ENCODE results near the gene CSPG4.

GRCh38 chr15:75729326-75730069 is 16.9 kb upstream of the CSPG4 start:
- TF ChIP-seq, protein P1, sequence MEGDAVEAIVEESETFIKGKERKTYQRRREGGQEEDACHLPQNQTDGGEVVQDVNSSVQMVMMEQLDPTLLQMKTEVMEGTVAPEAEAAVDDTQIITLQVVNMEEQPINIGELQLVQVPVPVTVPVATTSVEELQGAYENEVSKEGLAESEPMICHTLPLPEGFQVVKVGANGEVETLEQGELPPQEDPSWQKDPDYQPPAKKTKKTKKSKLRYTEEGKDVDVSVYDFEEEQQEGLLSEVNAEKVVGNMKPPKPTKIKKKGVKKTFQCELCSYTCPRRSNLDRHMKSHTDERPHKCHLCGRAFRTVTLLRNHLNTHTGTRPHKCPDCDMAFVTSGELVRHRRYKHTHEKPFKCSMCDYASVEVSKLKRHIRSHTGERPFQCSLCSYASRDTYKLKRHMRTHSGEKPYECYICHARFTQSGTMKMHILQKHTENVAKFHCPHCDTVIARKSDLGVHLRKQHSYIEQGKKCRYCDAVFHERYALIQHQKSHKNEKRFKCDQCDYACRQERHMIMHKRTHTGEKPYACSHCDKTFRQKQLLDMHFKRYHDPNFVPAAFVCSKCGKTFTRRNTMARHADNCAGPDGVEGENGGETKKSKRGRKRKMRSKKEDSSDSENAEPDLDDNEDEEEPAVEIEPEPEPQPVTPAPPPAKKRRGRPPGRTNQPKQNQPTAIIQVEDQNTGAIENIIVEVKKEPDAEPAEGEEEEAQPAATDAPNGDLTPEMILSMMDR (IDR thresholded peaks at IDR 0.05): no peak
- TF ChIP-seq EZH2 (IDR thresholded peaks at IDR 0.05; ENCODE audit: borderline replicate concordance, insufficient read depth, low read depth, low read length, poor library complexity, severe bottlenecking): no peak
